HEK293 (cell line): ENCODE data around the gene KIR3DL3.
"Not testable (repeated sequence)": the region's sequence is repeated elsewhere in the genome, so short reads cannot be mapped to it uniquely, and the experiment has no call there.

Experiments
- BCL11B ChIP-seq: fragments of 450-650 bp; formaldehyde crosslinking; IDR thresholded peaks from 2 replicates; pipeline ENCODE4 v1.5.1; 2016; ENCODE audit warnings: low read depth, missing biosample characterization, missing genetic modification characterization
- SP2 ChIP-seq: fragments of 450-650 bp; formaldehyde crosslinking; IDR thresholded peaks from 2 replicates; pipeline ENCODE4 v1.5.1; 2016; ENCODE audit warnings: missing biosample characterization, missing genetic modification characterization
- ZBTB20 ChIP-seq: fragments of 450-650 bp; formaldehyde crosslinking; IDR thresholded peaks from 2 replicates; pipeline ENCODE4 v1.5.1; 2016; ENCODE audit warnings: missing biosample characterization, missing genetic modification characterization
- ZBTB21 ChIP-seq: fragments of 450-650 bp; formaldehyde crosslinking; IDR thresholded peaks from 2 replicates; pipeline ENCODE4 v1.5.1; 2017; ENCODE audit warnings: missing biosample characterization, missing genetic modification characterization
- ZBTB7A ChIP-seq: fragments of 450-650 bp; formaldehyde crosslinking; IDR thresholded peaks from 2 replicates; pipeline ENCODE4 v1.5.1; 2016; ENCODE audit warnings: low read depth, missing biosample characterization, missing genetic modification characterization
- ZNF274 ChIP-seq, 2 experiments: fragments of 200-500 bp in 1 of 2; fragments of 450-650 bp in 1 of 2; sonication (Bioruptor generic) in 1 of 2; formaldehyde crosslinking in 1 of 2; IDR thresholded peaks; 2 replicates each; pipeline versions ENCODE4 v1.5.1 to v1.6.1; 2014 to 2016; ENCODE audit warnings: borderline replicate concordance in 1 of 2, inconsistent platforms in 1 of 2, low read length in 1 of 2, missing biosample characterization in 1 of 2, missing genetic modification characterization in 1 of 2
- TF ChIP-seq, protein P1 (sequence below): fragments of 450-650 bp; formaldehyde crosslinking; IDR thresholded peaks from 2 replicates; pipeline ENCODE4 v1.5.1; 2016; ENCODE audit warnings: missing biosample characterization, missing genetic modification characterization
- TF ChIP-seq, protein P2 (sequence below): fragments of 450-650 bp; formaldehyde crosslinking; IDR thresholded peaks from 2 replicates; pipeline ENCODE4 v1.5.1; 2016; ENCODE audit warnings: missing biosample characterization, missing genetic modification characterization
- TF ChIP-seq, protein P3 (sequence below): fragments of 450-650 bp; formaldehyde crosslinking; IDR thresholded peaks from 2 replicates; pipeline ENCODE4 v1.5.1; 2017; ENCODE audit warnings: missing biosample characterization, mild to moderate bottlenecking, missing genetic modification characterization, moderate library complexity
- TF ChIP-seq, protein P4 (sequence below): fragments of 450-650 bp; formaldehyde crosslinking; IDR thresholded peaks from 2 replicates; pipeline ENCODE4 v1.5.1; 2016; ENCODE audit warnings: missing biosample characterization, missing genetic modification characterization

DNA sequence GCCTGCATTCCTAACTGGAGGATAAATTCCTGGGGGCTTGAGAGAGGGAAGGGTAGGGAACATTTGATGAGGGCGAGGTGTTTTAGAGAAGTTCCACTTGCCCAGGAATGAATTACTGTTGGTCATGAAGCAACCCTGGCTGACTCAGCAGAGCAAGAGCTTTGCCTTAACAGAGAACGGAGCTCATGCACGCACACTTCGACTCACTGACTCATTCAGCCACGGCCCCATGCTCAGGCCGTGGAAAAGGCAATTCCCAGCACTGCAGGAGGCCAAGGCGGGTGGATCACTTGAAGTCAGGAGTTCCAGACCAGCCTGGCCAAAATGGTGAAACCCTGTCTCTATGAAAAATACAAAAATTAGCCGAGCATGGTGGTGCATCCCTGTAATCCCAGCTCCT, 40.0 kb downstream of the KIR3DL3 start:
- not testable (repeated sequence) for TF ChIP-seq ZBTB21; ZNF274 (IDR thresholded peaks at IDR 0.05; ENCODE audit: low read length); ZNF274 (tag by site-specific recombination; IDR thresholded peaks at IDR 0.05; ENCODE audit: borderline replicate concordance); ZBTB7A (tag by site-specific recombination); SP2; ZBTB20 (tag by site-specific recombination); BCL11B
- TF ChIP-seq, protein P1, sequence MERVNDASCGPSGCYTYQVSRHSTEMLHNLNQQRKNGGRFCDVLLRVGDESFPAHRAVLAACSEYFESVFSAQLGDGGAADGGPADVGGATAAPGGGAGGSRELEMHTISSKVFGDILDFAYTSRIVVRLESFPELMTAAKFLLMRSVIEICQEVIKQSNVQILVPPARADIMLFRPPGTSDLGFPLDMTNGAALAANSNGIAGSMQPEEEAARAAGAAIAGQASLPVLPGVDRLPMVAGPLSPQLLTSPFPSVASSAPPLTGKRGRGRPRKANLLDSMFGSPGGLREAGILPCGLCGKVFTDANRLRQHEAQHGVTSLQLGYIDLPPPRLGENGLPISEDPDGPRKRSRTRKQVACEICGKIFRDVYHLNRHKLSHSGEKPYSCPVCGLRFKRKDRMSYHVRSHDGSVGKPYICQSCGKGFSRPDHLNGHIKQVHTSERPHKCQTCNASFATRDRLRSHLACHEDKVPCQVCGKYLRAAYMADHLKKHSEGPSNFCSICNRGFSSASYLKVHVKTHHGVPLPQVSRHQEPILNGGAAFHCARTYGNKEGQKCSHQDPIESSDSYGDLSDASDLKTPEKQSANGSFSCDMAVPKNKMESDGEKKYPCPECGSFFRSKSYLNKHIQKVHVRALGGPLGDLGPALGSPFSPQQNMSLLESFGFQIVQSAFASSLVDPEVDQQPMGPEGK = not testable (repeated sequence)
- TF ChIP-seq, protein P2, sequence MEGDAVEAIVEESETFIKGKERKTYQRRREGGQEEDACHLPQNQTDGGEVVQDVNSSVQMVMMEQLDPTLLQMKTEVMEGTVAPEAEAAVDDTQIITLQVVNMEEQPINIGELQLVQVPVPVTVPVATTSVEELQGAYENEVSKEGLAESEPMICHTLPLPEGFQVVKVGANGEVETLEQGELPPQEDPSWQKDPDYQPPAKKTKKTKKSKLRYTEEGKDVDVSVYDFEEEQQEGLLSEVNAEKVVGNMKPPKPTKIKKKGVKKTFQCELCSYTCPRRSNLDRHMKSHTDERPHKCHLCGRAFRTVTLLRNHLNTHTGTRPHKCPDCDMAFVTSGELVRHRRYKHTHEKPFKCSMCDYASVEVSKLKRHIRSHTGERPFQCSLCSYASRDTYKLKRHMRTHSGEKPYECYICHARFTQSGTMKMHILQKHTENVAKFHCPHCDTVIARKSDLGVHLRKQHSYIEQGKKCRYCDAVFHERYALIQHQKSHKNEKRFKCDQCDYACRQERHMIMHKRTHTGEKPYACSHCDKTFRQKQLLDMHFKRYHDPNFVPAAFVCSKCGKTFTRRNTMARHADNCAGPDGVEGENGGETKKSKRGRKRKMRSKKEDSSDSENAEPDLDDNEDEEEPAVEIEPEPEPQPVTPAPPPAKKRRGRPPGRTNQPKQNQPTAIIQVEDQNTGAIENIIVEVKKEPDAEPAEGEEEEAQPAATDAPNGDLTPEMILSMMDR (tag by site-specific recombination) = not testable (repeated sequence)
- TF ChIP-seq, protein P3, sequence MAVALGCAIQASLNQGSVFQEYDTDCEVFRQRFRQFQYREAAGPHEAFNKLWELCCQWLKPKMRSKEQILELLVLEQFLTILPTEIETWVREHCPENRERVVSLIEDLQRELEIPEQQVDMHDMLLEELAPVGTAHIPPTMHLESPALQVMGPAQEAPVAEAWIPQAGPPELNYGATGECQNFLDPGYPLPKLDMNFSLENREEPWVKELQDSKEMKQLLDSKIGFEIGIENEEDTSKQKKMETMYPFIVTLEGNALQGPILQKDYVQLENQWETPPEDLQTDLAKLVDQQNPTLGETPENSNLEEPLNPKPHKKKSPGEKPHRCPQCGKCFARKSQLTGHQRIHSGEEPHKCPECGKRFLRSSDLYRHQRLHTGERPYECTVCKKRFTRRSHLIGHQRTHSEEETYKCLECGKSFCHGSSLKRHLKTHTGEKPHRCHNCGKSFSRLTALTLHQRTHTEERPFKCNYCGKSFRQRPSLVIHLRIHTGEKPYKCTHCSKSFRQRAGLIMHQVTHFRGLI = not testable (repeated sequence)
- TF ChIP-seq, protein P4, sequence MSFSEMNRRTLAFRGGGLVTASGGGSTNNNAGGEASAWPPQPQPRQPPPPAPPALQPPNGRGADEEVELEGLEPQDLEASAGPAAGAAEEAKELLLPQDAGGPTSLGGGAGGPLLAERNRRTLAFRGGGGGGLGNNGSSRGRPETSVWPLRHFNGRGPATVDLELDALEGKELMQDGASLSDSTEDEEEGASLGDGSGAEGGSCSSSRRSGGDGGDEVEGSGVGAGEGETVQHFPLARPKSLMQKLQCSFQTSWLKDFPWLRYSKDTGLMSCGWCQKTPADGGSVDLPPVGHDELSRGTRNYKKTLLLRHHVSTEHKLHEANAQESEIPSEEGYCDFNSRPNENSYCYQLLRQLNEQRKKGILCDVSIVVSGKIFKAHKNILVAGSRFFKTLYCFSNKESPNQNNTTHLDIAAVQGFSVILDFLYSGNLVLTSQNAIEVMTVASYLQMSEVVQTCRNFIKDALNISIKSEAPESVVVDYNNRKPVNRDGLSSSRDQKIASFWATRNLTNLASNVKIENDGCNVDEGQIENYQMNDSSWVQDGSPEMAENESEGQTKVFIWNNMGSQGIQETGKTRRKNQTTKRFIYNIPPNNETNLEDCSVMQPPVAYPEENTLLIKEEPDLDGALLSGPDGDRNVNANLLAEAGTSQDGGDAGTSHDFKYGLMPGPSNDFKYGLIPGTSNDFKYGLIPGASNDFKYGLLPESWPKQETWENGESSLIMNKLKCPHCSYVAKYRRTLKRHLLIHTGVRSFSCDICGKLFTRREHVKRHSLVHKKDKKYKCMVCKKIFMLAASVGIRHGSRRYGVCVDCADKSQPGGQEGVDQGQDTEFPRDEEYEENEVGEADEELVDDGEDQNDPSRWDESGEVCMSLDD (tag by site-specific recombination) = not testable (repeated sequence)
